ENCODE measurements around the gene ZNF385C.

DNA sequence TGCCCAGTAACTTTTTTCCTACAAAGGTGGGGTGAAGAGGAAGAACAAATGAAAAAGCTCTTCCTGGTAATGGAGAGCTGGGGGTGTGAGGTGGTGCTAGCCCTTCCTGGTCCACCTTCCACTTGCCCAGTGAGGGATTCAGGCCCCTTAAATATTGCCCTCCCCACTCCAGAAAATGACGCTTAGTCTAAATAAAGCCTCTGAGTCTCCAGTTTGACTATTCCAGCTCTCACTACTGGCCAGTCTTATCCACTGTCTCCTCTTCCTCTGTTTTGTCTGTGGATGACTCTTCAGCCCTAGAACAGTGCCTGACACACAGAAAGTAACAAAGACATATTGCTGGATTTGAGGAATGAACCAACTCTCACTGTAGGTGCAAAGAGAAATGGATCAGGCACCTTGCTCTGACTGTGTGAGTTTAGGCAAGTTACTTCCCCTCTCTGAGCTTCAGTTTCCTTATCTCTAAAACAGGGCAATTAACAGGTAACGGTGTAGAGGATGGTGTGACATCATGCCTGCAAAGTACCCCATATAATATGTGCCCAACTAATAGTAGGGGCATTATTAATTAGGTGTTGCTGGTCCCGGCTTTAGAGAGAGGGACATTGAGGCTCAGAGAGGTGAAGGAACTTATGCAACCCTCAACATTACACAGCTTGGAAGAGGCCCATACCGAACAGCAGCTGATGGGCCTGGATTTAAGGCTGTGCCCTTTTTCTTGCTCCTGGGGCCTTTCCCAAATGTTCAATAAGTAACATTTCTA lies 21.3 kb downstream of the ZNF385C start:
- TF ChIP-seq CTCF (IDR thresholded peaks at IDR 0.05) (no peak), POLR2A (IDR thresholded peaks at IDR 0.05) (no peak)

Measured in heart left ventricle (tissue), 13 donors.